ENCODE results near the gene OR6C70.
"Not testable (repeated sequence)": the region's sequence is repeated elsewhere in the genome, so short reads cannot be mapped to it uniquely, and the experiment has no call there.

The OR6C70 gene

DNA sequence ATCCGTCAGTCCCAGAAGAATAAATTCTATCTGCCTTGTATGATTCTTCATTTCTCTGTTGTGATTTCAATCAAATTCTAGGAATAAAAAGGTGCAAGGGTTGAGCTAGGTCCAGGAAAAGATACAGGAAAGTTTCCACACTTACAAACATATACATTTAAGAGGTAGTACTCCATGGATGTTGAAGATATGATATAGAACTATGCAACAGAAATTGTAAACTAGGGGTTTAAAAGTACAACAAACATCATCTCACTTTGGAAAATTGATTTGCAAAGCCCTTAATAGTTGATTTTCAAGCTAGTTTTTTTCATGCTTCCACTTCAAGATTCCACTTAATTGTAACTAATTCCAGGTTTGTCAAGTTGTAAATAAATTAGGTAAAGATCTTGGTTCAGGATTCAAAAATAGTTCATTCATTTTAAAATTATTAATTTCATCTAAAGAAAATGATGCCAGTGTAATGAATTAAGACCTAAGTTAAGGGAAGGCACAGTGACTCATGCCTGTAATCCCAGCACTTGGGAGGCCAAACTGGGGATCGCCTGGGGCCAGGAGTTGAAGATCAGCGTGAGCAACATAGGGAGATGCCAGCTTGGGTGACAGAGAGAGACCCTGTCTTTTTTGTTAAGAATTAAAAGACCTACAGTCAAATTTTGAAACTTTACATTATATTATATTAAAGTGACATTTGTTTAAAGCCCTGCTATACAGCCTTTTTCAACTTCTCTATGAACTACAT lies at the start of gene OR6C70:
Gene OR6C70 (minus strand): TSS at position 51 of the 742 bp plus-strand sequence. CDS start 0 bp downstream, at position 51.
- no peak for DNase-seq (ENCODE audit: low read depth in 2 of 2, low spot score in 1 of 2)

DNA sequence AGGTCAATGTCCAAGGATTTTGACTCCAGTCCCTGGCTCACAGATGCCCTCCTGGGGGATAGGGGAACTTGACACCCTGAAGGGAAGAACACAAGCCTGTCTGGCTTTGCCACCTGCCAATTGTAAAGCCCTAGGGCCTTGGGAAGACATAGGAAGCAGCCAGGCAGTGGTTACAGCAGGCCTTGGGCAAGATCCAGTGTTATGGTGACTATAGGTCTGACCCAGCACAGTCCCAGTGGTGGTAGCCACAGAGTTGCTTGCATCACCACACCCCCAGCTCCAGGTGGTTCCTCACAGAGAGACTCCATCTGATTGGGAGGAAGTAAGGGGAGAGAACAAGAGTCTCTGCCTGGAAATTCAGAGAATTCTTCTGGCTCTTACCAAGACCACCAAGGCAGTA lies 46.5 kb upstream of the OR6C70 start:
- no peak for DNase-seq (ENCODE audit: low read depth in 2 of 2, low spot score in 1 of 2)

- DNase-seq (ENCODE audit: low read depth in 2 of 2, low spot score in 1 of 2) = no peak
Measured at GRCh38 chr12:55515696-55516095, 45.8 kb upstream of the OR6C70 start.

- no peak for DNase-seq (ENCODE audit: low read depth in 2 of 2, low spot score in 1 of 2)
Measured at GRCh38 chr12:55501601-55502000, 31.7 kb upstream of the OR6C70 start.

- DNase-seq (ENCODE audit: low read depth in 2 of 2, low spot score in 1 of 2) = no peak
Measured at GRCh38 chr12:55499810-55500252, 29.9 kb upstream of the OR6C70 start.

DNA sequence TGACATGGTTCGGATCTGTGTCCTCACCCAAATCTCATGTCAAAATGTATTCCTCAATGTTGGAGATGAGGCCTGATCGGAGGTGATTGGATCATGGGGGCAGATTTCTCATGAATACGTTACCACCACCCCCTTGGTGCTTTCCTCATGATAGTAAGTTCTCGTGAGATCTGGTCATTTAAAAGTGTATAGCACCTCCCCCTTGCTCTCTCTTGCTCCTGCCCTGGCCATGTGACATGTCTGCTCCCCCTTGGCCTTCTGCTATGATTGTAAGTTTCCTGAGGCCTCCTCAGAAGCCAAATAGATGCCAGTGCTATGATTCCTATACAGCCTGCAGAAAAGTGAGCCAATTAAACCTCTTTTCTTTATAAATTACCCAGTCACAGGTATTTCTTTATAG lies 29.3 kb upstream of the OR6C70 start:
- DNase-seq (ENCODE audit: low read depth in 2 of 2, low spot score in 1 of 2) = no peak

GRCh38 chr12:55495490-55495889 lies 25.6 kb upstream of the OR6C70 start:
- no peak for DNase-seq (ENCODE audit: low read depth in 2 of 2, low spot score in 1 of 2)

DNA sequence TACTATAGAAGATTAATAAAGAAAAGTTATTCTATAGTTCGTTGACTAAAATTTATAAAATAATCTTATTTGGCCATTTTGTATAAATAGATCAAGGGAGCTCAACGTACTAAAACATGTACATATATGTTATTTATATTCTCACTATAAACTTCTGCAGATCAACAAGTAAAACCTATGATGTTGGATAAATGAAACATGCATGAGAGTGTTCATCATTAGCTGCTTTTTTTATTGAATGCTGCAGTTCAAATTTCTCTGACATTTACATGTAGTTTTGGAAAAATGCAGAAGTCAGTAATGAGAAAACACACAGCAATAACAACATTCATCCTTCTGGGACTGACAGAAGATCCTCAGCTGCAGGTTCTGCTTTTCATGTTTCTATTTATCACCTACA lies 22.1 kb upstream of the OR6C70 start, which contains the start of gene OR6C68:
Gene OR6C68 (plus strand): TSS at position 301 of the 400 bp plus-strand sequence. CDS start 0 bp downstream, at position 301.
- DNase-seq (ENCODE audit: low read depth in 2 of 2, low spot score in 1 of 2) = no peak

DNA sequence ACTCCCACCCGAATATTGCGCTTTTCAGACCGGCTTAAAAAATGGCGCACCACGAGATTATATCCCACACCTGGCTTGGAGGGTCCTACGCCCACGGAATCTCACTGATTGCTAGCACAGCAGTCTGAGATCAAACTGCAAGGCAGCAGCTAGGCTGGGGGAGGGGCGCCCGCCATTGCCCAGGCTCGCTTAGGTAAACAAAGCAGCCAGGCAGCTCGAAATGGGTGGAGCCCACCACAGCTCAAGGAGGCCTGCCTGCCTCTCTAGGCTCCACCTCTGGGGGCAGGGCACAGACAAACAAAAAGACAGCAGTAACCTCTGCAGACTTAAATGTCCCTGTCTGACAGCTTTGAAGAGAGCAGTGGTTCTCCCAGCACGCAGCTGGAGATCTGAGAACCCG lies 14.3 kb upstream of the OR6C70 start:
- not testable (repeated sequence) for DNase-seq (ENCODE audit: low read depth in 2 of 2, low spot score in 1 of 2)

DNA sequence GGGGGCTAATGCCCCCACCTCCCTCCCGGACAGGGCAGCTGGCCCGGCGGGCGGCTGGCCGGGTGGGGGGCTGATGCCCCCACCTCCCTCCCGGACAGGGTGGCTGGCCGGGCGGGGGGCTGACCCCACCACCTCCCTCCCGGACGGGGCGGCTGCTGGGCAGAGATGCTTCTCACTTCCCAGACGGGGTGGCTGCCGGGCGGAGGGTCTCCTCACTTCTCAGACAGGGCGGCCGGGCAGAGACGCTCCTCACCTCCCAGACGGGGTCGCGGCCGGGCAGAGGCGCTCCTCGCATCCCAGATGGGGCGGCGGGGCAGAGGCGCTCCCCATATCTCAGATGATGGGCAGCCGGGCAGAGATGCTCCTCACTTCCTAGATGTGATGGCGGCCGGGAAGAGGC lies 9.2 kb upstream of the OR6C70 start:
- DNase-seq (ENCODE audit: low read depth in 2 of 2, low spot score in 1 of 2) = not testable (repeated sequence)

DNA sequence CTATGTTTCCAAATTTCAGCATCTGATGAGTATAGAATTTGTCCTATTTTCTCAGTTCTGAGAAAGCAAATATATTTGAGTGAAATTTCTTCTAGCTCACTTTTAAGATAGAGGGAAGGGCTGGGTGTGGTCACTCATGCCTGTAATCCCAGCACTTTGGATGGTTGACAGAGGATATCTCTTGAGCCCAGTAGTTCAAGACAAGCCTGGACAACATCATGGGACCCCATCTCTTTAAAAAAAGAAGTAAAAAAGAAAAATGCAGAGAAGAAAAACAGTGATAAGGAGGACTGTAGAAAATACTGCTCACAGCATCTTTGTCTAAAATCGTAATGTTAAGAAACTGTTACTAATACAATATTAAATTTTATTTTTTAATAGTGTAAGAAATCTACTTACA lies 2.3 kb upstream of the OR6C70 start:
- DNase-seq (ENCODE audit: low read depth in 2 of 2, low spot score in 1 of 2) = no peak

GRCh38 chr12:55469291-55469690 lies 647 bp downstream of the OR6C70 start:
- DNase-seq (ENCODE audit: low read depth in 2 of 2, low spot score in 1 of 2) = no peak

DNA sequence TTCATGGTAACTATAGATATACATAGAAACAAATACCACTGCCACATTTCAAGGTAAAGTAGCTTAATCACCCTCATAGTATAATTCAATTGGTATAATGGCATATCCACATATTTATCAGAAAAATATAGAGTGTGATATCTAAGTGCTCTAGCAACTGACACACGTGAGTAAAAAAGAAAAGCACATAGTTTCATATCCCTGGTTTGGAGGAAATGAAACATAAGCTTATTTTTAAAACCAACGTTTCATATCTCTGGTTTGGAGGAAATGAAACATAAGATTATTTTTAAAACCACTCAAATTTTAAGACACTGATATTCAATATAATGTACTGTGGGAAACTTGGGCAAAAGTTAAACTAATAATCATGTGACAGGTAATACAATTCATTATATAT lies 2.1 kb downstream of the OR6C70 start:
- DNase-seq (ENCODE audit: low read depth in 2 of 2, low spot score in 1 of 2) = no peak

- DNase-seq (ENCODE audit: low read depth in 2 of 2, low spot score in 1 of 2) = not testable (repeated sequence)
Measured at GRCh38 chr12:55464926-55465325, 5.0 kb downstream of the OR6C70 start.

DNA sequence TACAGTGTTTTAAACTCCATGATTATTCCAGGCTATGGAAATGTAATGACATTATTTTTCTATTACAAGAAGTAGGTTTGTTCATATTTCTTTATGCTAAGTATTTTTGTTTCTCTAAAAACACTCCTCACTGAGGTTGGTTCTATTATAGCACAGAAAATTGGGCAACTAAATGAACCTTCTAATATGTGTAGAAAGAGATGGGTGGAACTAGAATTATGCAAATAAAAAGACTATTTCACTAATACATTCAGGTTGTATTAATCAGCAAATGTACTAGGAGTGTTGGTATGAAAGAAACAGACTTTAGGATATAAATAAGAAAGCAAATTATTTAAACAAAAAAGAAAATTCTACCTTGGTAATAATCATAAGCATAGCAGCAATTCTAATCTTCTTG lies 21.1 kb downstream of the OR6C70 start:
- DNase-seq (ENCODE audit: low read depth in 2 of 2, low spot score in 1 of 2) = no peak

DNA sequence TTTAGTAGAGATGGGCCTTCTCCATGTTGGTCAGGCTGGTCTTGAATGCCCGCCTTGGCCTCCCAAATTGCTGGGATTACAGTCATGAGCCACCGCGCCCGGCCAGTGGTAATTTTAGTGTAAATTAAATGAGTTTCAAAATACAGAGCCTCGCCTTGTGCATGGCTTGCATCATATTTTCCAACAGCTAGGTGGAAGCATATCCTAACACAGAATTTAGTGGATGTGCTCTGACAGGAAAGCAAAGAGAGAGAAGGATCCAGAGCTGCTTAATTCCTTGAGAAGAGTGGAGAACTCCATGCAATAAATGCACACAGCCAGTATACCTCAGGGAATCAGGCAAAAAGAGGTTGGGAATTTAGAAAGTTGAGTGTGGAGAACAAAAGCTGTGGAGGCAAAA lies 23.6 kb downstream of the OR6C70 start:
- no peak for DNase-seq (ENCODE audit: low read depth in 2 of 2, low spot score in 1 of 2)

DNA sequence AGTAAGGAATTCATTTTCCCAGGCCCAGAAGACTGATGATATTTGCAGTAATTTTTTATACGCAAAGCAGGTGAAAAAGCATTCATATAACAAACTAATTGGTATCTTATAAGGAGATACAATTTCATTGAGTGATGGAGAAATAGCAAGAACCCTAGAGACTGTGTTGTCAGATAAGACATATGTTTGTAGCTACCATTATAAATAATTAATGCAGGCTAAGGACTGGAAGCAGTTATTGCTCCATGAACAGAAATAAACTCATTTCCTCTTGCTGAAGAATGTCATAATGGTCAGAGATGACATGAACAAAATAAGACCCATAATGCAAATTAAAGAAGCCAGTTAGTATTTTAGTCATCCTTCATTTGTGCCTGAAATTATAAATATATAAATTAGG lies 24.6 kb downstream of the OR6C70 start:
- no peak for DNase-seq (ENCODE audit: low read depth in 2 of 2, low spot score in 1 of 2)

GRCh38 chr12:55443776-55444175 lies 26.2 kb downstream of the OR6C70 start, which contains the start of gene OR6C2:
Gene OR6C2 (plus strand): TSS chr12:55444076. CDS start chr12:55452214, 8,138 bp downstream.
- DNase-seq (ENCODE audit: low read depth in 2 of 2, low spot score in 1 of 2) = no peak

- not testable (repeated sequence) for DNase-seq (ENCODE audit: low read depth in 2 of 2, low spot score in 1 of 2)
Measured at GRCh38 chr12:55441233-55441632, 28.7 kb downstream of the OR6C70 start.

DNA sequence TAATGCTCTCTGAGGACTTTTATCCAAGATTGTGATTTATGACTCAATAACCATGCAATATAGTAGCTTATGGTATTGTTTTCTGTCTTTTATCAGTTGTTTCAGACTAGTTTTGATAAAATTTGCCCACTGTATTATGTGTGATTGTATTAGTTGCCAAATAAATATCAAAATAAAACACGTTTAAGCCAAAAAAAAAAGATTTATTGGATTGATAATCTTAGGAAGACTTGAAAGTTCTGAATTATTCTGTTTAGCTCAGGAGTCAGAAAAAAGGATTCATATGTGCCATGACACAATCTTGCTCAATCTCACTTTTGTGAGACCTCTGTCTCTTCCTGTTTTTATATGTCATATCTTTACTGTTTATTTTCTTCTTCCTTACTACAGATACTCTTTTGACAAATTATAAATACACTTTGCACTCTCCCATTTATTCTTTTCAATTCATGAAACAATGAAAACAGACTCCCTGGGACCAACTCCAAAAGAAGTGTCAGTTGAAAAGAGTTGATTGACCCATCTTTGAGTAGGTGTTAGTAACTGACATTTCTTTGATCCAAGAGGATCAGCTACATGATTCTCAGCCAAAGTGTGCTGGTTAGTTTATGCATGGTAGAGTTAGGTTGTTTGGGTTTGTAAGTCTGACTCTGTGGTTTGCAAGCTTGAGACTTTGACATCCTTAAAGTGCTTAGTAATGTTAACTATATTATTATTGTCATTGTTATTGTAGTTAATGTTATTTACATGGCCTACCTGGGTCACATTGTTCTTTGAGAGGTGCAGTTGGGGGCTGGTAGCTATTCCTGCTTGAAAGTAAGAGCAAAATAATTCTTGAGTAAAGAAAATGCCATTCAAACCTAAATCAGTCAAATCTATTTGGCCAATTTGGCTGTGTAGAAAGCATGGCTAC lies 41.4 kb downstream of the OR6C70 start:
- DNase-seq (ENCODE audit: low read depth in 2 of 2, low spot score in 1 of 2) = no peak

GRCh38 chr12:55425954-55426353 lies 44.0 kb downstream of the OR6C70 start, which contains the start of gene OR6C76:
Gene OR6C76 (plus strand): TSS chr12:55426254. CDS start chr12:55426254, 0 bp downstream.
- DNase-seq (ENCODE audit: low read depth in 2 of 2, low spot score in 1 of 2) = no peak
